ENCODE measurements around the gene DUOX2.

DNA sequence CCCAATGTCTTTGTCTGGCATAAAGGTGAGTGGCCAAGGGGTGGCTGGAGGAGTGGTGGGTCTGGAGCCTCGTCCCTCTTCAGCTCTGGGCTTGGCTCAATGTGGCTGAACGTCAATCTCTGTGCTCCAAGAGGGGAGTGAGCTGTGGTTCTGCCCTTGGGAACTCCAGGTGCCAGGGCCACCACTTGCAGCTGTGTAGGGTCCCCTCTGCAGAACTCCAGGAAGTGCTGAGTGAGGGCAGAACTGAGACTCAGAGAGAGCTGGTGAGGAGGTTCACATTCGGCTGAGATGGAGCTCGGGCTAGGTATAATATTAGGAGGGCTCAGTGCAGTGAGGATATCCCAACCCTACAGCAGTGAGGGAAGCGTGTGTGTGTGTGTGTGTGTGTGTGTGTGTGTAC lies 27.4 kb upstream of the DUOX2 start:
- no peak for TF ChIP-seq CTCF (conservative IDR thresholded peaks at IDR 0.05; ENCODE audit: low read depth, low read length)
- TF ChIP-seq EZH2 (IDR thresholded peaks at IDR 0.05; ENCODE audit: borderline replicate concordance, low read depth, low read length, poor library complexity, severe bottlenecking) = no peak
